HepG2 (cell line): ENCODE measurements around the gene HAP1. TPM values are rescaled to one million over a fixed set of nuclear protein-coding genes. Genes with fewer than 3 reads are reported as not detected.

ENCODE experiments used
- ATAC-seq: fragments of 200-7000 bp; cut with Tn5 transposase; 3 replicates; pipeline ENCODE4 v1.9.1; 2020; ENCODE audit warnings: mild to moderate bottlenecking, moderate library complexity
- BruUV-seq: library from RNA; stranded (reverse); fragments of 400-500 nt; replicated peaks from 2 replicates; lab custom pipeline; 2021; lab: Mats Ljungman, UMichigan
- CTCF ChIA-PET: fragments of 300-600 bp; formaldehyde crosslinking; extraction: SDS; loops from one replicate; lab custom pipeline; 2021; ENCODE audit warnings: low total read pairs, inconsistent platforms, low intra/inter-chr PET ratio; lab: Yijun Ruan, JAX
- POLR2A ChIA-PET: fragments of 350-600 bp; sonication (Branson Sonifier 250); formaldehyde crosslinking; loops from one replicate; lab custom pipeline; 2020; ENCODE audit warnings: antibody characterized with exemption, inconsistent platforms; lab: Yijun Ruan, JAX
- DNase-seq: peaks from one replicate; pipeline ENCODE4 v3.0.0-alpha.2; 2015; ENCODE audit warnings: low spot score
- FAIRE-seq: peaks from 3 replicates; lab custom pipeline; 2011; peaks lifted over from hg19 to GRCh38; lab: Jason Lieb, UNC
- H2AFZ ChIP-seq: one replicate; pipeline ENCODE4 v1.6.1; 2011; ENCODE audit warnings: low read length, inconsistent platforms
- H3K27ac ChIP-seq: fragments of 300-600 bp; 3 replicates; pipeline ENCODE4 v1.8.0; 2011; ENCODE audit warnings: mixed run types, mild to moderate bottlenecking, mixed read lengths, low read length, inconsistent platforms; ENCODE audit not compliant: insufficient read depth; ENCODE audit errors: extremely low read length
- H3K27me3 ChIP-seq, 2 experiments: fragments of 200-600 bp in 1 of 2; 2 replicates in 1 of 2; 3 replicates in 1 of 2; pipeline versions ENCODE4 v1.6.0 to v1.8.0; 2011; ENCODE audit warnings: low read length in 2 of 2, mild to moderate bottlenecking in 2 of 2, moderate library complexity in 2 of 2, inconsistent platforms in 1 of 2; ENCODE audit not compliant: insufficient read depth in 2 of 2, control insufficient read depth in 1 of 2
- H3K36me3 ChIP-seq, 2 experiments: fragments of 200-600 bp in 1 of 2; replicated peaks in 1 of 2; 2 replicates in 1 of 2; 3 replicates in 1 of 2; pipeline versions ENCODE4 v1.5.1 to v1.8.0; 2011; ENCODE audit warnings: low read length in 2 of 2, inconsistent platforms in 1 of 2; ENCODE audit not compliant: insufficient read depth in 2 of 2, control insufficient read depth in 1 of 2
- H3K4me1 ChIP-seq: 2 replicates; pipeline ENCODE4 v1.5.1; 2012; ENCODE audit warnings: low read length, inconsistent platforms; ENCODE audit not compliant: insufficient read depth
- H3K4me2 ChIP-seq: 2 replicates; pipeline ENCODE4 v1.6.0; 2011; ENCODE audit warnings: low read depth, low read length, inconsistent platforms
- H3K4me3 ChIP-seq, 3 experiments: fragments of 200-600 bp in 1 of 3; sonication (generic), shearing (Covaris generic) in 1 of 3; replicated peaks in 1 of 3; 2 replicates each; pipeline ENCODE4 v1.5.1; 2011 to 2016; ENCODE audit warnings: low read length in 3 of 3, inconsistent platforms in 2 of 3, low read depth in 2 of 3, mild to moderate bottlenecking in 2 of 3, control low read depth in 1 of 3, mixed read lengths in 1 of 3; ENCODE audit not compliant: insufficient read depth in 1 of 3
- H3K79me2 ChIP-seq: one replicate; pipeline ENCODE4 v1.6.1; 2011; ENCODE audit warnings: low read length, inconsistent platforms; ENCODE audit not compliant: insufficient read depth
- H3K9ac ChIP-seq: 2 replicates; pipeline ENCODE4 v1.6.0; 2011; ENCODE audit warnings: mild to moderate bottlenecking, low read depth, low read length, inconsistent platforms; ENCODE audit not compliant: insufficient read depth
- H3K9me3 ChIP-seq: 2 replicates; pipeline ENCODE4 v1.5.1; 2012; ENCODE audit warnings: mild to moderate bottlenecking, low read length
- H4K20me1 ChIP-seq: 2 replicates; pipeline ENCODE4 v1.6.0; 2011; ENCODE audit warnings: inconsistent platforms, mild to moderate bottlenecking, low read length, moderate library complexity; ENCODE audit not compliant: insufficient read depth
- CTCF ChIP-seq: sonication (generic); formaldehyde crosslinking; IDR thresholded peaks from 2 replicates; pipeline ENCODE4 v1.5.0; 2020; ENCODE audit warnings: mild to moderate bottlenecking, missing genetic modification reagents, moderate library complexity
- NFYB ChIP-seq: sonication (generic); formaldehyde crosslinking; IDR thresholded peaks from 2 replicates; pipeline ENCODE4 v1.4.0; 2020; ENCODE audit warnings: missing genetic modification reagents
- PAX8 ChIP-seq: sonication (generic); formaldehyde crosslinking; IDR thresholded peaks from 2 replicates; pipeline ENCODE4 v1.8.0; 2022; ENCODE audit warnings: mild to moderate bottlenecking, missing genetic modification reagents, borderline replicate concordance
- SOX13 ChIP-seq, 3 experiments: fragments of 450-650 bp in 1 of 3; sonication (generic) in 1 of 3; formaldehyde crosslinking in 1 of 3; IDR thresholded peaks in 2 of 3; conservative IDR thresholded peaks in 1 of 3; 2 replicates each; pipeline versions ENCODE4 v1.5.0 to v1.6.1; 2016 to 2020; ENCODE audit warnings: antibody characterized with exemption in 1 of 3, mild to moderate bottlenecking in 1 of 3, missing compliant biosample characterization in 1 of 3, missing genetic modification reagents in 1 of 3, moderate library complexity in 1 of 3
- STAG1 ChIP-seq: sonication (generic); formaldehyde crosslinking; IDR thresholded peaks from 2 replicates; pipeline ENCODE4 v1.4.0; 2020; ENCODE audit warnings: missing genetic modification reagents
- TCF7L2 ChIP-seq: IDR thresholded peaks from 2 replicates; pipeline ENCODE4 v1.6.1; 2011; ENCODE audit warnings: mild to moderate bottlenecking, low read depth, low read length, moderate library complexity
- ZNF432 ChIP-seq: sonication (generic); formaldehyde crosslinking; IDR thresholded peaks from 2 replicates; pipeline ENCODE4 v1.5.0; 2020; ENCODE audit warnings: missing genetic modification reagents, mild to moderate bottlenecking, borderline replicate concordance
- ZNF597 ChIP-seq: sonication (generic); formaldehyde crosslinking; IDR thresholded peaks from 2 replicates; pipeline ENCODE4 v1.5.0; 2020; ENCODE audit warnings: missing genetic modification reagents
- ZSCAN25 ChIP-seq: sonication (generic); formaldehyde crosslinking; IDR thresholded peaks from 2 replicates; pipeline ENCODE4 v1.8.0; 2022; ENCODE audit warnings: mild to moderate bottlenecking, missing genetic modification reagents
- WGBS: methylation state at CpG from one replicate; pipeline ENCODE4 v1.1.6; 2017; ENCODE audit warnings: low lambda C conversion rate; 5-methylcytosine and 5-hydroxymethylcytosine counted together
- in situ Hi-C: cut with HindIII; loops from 2 replicates; pipeline ENCODE4 v1.10.0; 2017; ENCODE audit warnings: low pct_unique_long_range_greater_than_20kb; ENCODE audit not compliant: extremely low pct_ligation_motif_present
- intact Hi-C: fragments of 100-400 bp; cut with micrococcal nuclease; formaldehyde crosslinking; loops from one replicate; pipeline ENCODE4 v1.10.0; 2022; ENCODE audit not compliant: unreplicated experiment
- polyA plus RNA-seq, 8 experiments: library from polyadenylated mRNA; depleted of rRNA in 3 of 8; stranded (reverse) in 7 of 8; unstranded in 1 of 8; fragments of >200 nt; fragmentation: Illumina TruSeq in 4 of 8; extraction: Trizol in 4 of 8; gene quantifications; 2 replicates each; pipeline versions ENCODE4 v1.2.1 to v1.2.3, GENCODE V29; 2011 to 2016; ENCODE audit warnings: low read depth in 4 of 8, missing spikeins in 1 of 8, mixed read lengths in 1 of 8; ENCODE audit not compliant: insufficient read depth in 1 of 8
- total RNA-seq, 5 experiments: library from RNA; depleted of rRNA; stranded (reverse); fragments of >200 nt; fragmentation: Illumina TruSeq; extraction: Trizol; gene quantifications; 2 replicates each; pipeline ENCODE4 v1.2.3, GENCODE V29; 2016; ENCODE audit warnings: low read depth in 1 of 5
- TF ChIP-seq, protein P1 (sequence below): sonication (generic); formaldehyde crosslinking; IDR thresholded peaks from 2 replicates; pipeline ENCODE4 v1.4.0; 2020; ENCODE audit warnings: missing genetic modification reagents
- TF ChIP-seq, protein P2 (sequence below): sonication (generic); formaldehyde crosslinking; conservative IDR thresholded peaks from 2 replicates; pipeline ENCODE4 v1.8.0; 2022; ENCODE audit warnings: mild to moderate bottlenecking, moderate library complexity, missing genetic modification reagents

The HAP1 gene
- total and polyA plus RNA-seq, 2 of the 13 experiments (the other 11 are each of a cell fraction or from before 2014, with no cell fraction given) = 0.07 TPM

- Histone ChIP-seq H3K79me2 (no peaks in the 10 kb centered on the region), H3K36me3 (no peaks in the 10 kb centered on the region), H3K27me3 (peaks cover 22 to 74% of the 10 kb centered on the region in 2 experiments), H3K4me1 (peaks cover 38% of the 10 kb centered on the region), H2AFZ (no peak overlapping the region), H3K9me3 (no peaks in the 10 kb centered on the region), H3K4me2 (no peak overlapping the region), H3K27ac (no peak overlapping the region), H3K4me3 (no peak overlapping the region), H3K9ac (no peak overlapping the region), H4K20me1 (no peaks in the 10 kb centered on the region)
- in situ Hi-C loops (loop anchor here (5.0 kb wide), 2 partner anchors 67 to 222 kb away; no protein-coding TSS in a partner anchor), intact Hi-C loops (no loop called here)
- ATAC-seq (no peak), DNase-seq (no peak), FAIRE-seq (no peak)
- 17% methylated on average over 3 of the region's 4 CpGs for WGBS
- ChIA-PET POLR2A (interaction anchor here (0.7 to 1.9 kb wide), 3 partner anchors 42 to 70 kb away, joined by 3 to 6 read pairs (median 4); no protein-coding TSS in a partner anchor), CTCF (no interaction called here)
- TF ChIP-seq ZNF597 (CRISPR knock-in tag) = no peak
- TF ChIP-seq CTCF (CRISPR knock-in tag) = peak; percentile 24; the same call in 1 of the 2 replicates
- TF ChIP-seq STAG1 (CRISPR knock-in tag) = peak; percentile 36
- BruUV-seq = no TSS peak
Observed at GRCh38 chr17:41735744-41736143, 1.3 kb upstream of the HAP1 start.

GRCh38 chr17:41734949-41735313 is 488 bp upstream of the HAP1 start:
- peak overlapping the region; percentile 48 to 72 (median 58) for H3K4me3 ChIP-seq
- TF ChIP-seq SOX13 (IDR thresholded peaks at IDR 0.05) (no peak), SOX13 (CRISPR knock-in tag; conservative IDR thresholded peaks at IDR 0.05 in 1 of 2, IDR thresholded peaks at IDR 0.05 in 1 of 2) (no peak), ZNF432 (CRISPR knock-in tag) (no peak), TCF7L2 (no peak), PAX8 (CRISPR knock-in tag) (no peak), ZSCAN25 (CRISPR knock-in tag) (peak; percentile 31), NFYB (no peak)
- TF ChIP-seq, protein P1, sequence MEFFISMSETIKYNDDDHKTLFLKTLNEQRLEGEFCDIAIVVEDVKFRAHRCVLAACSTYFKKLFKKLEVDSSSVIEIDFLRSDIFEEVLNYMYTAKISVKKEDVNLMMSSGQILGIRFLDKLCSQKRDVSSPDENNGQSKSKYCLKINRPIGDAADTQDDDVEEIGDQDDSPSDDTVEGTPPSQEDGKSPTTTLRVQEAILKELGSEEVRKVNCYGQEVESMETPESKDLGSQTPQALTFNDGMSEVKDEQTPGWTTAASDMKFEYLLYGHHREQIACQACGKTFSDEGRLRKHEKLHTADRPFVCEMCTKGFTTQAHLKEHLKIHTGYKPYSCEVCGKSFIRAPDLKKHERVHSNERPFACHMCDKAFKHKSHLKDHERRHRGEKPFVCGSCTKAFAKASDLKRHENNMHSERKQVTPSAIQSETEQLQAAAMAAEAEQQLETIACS (CRISPR knock-in tag) = no peak
- TF ChIP-seq, protein P2, sequence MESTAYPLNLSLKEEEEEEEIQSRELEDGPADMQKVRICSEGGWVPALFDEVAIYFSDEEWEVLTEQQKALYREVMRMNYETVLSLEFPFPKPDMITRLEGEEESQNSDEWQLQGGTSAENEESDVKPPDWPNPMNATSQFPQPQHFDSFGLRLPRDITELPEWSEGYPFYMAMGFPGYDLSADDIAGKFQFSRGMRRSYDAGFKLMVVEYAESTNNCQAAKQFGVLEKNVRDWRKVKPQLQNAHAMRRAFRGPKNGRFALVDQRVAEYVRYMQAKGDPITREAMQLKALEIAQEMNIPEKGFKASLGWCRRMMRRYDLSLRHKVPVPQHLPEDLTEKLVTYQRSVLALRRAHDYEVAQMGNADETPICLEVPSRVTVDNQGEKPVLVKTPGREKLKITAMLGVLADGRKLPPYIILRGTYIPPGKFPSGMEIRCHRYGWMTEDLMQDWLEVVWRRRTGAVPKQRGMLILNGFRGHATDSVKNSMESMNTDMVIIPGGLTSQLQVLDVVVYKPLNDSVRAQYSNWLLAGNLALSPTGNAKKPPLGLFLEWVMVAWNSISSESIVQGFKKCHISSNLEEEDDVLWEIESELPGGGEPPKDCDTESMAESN (CRISPR knock-in tag) = 0 out of 2 replicates have a peak, but pooled peaks have one; percentile 9

More at GRCh38 chr17:41734949-41735313, 488 bp upstream of the HAP1 start:
- POLR2A ChIA-PET = interaction anchor here (1.3 to 1.9 kb wide), 3 partner anchors 43 to 66 kb away, joined by 4 to 6 read pairs (median 6); partner anchors contain the start of gene JUP
- no peaks in the 10 kb centered on the region for H3K9me3 ChIP-seq
- H3K9ac ChIP-seq = no peak overlapping the region
- intact Hi-C loops (no loop called here), in situ Hi-C loops (loop anchor here (5.0 kb wide), 2 partner anchors 67 to 222 kb away; no protein-coding TSS in a partner anchor)
- FAIRE-seq (no peak), ATAC-seq (peak; percentile 27), DNase-seq (no peak)
- 7% methylated on average over 21 of the region's 23 CpGs for WGBS
- H3K4me1 ChIP-seq = peaks cover 32% of the 10 kb centered on the region
- H3K27me3 ChIP-seq = peaks cover 25 to 76% of the 10 kb centered on the region in 2 experiments
- peak overlapping the region; percentile 76 for H3K4me2 ChIP-seq
- no peak overlapping the region for H2AFZ ChIP-seq
- no peaks in the 10 kb centered on the region for H4K20me1 ChIP-seq
- no TSS peak for BruUV-seq
- CTCF ChIA-PET = no interaction called here
- H3K27ac ChIP-seq = no peak overlapping the region
- no peaks in the 10 kb centered on the region for H3K36me3 ChIP-seq
- no peaks in the 10 kb centered on the region for H3K79me2 ChIP-seq
